ENCODE results near the gene TMEM141. TPM values are rescaled to one million over a fixed set of nuclear protein-coding genes. Genes with fewer than 3 reads are reported as not detected.

Gene TMEM141
- total and polyA plus RNA-seq, 2 of the 8 experiments (the other 6 are each of a cell fraction or from before 2014, with no cell fraction given) = 51.1 to 137 TPM

DNA sequence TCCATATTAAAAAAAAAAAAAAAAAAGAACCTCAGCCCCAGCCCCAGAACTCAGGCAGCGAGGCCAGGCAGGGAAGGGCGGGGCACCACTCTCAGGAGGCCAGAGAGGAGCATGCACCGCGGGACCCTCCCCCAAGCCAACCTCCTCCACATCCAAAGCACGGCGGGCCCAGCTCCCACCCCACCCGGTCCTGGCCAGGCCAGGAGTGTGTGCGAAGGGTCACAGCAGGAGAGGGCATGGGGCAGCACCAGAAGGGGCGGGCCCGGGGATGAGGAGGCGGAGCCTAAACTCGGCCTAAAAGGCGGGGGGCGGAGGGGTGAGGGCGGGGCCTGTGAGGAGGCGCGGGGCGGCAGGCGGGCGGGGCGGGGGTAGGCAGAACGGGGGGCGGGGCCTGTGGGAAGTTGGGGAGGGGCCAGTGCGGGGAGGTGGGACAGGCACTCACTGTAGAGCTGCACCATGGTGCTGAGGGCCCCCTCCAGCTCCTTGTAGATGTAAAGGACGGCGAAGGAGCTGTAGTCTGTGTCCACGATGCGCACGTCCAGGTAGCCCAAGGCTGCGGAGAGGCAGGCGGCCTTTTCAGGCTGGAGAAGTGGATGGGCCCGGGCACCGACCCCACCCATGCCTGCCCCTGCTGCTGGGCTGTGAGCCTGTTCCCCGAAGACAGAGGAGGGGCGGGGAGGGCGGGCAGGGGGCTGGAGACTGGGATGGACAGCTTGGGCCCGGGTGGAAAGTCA, 28.1 kb upstream of the TMEM141 start:
- WGBS, 2 experiments (ENCODE audit: extremely low coverage in 1 of 2, insufficient coverage in 1 of 2, insufficient read length in 1 of 2, insufficient replicate concordance in 2 of 2, low coverage in 1 of 2, low lambda C conversion rate in 2 of 2, missing lambda C conversion rate in 1 of 2) = 27% methylated on average over 11 of the region's 37 CpGs; no CpG with 5 or more reads in 1 of the 2 experiments
- Histone ChIP-seq H2BK15ac (ENCODE audit: low read length) (no peak overlapping the region), H3K4me1 (replicated peaks in 1 of 4; ENCODE audit: control insufficient read depth in 3 of 4, insufficient read depth in 4 of 4, low read length in 3 of 4) (peaks cover 0 to 13% (median 6%) of the 10 kb centered on the region in 4 experiments; a peak in 4 of 7 replicates), H3K4me3 (ENCODE audit: extremely low read depth in 1 of 4, insufficient read depth in 2 of 4, low read depth in 3 of 4, low read length in 4 of 4) (peak overlapping the region in 1 of 4 experiments; percentile 44; a peak in 2 of 8 replicates), H3K4me2 (ENCODE audit: insufficient read depth in 1 of 2, low read depth in 2 of 2, low read length in 2 of 2) (peak overlapping the region; percentile 65 to 69), H3K27ac (ENCODE audit: low read depth, low read length) (no peak overlapping the region), H2AFZ (ENCODE audit: low read length) (no peak overlapping the region), H3K56ac (replicated peaks; ENCODE audit: insufficient read length, low read depth, low read length) (no peak overlapping the region), H3K14ac (ENCODE audit: insufficient read length) (no peak overlapping the region), H2BK120ac (replicated peaks; ENCODE audit: low read depth, low read length) (no peak overlapping the region), H3K27me3 (replicated peaks in 1 of 4; ENCODE audit: control insufficient read depth in 3 of 4, extremely low read depth in 1 of 4, insufficient read depth in 3 of 4, low read length in 3 of 4) (no peaks in the 10 kb centered on the region; a peak in 2 of 7 replicates), H3K79me1 (ENCODE audit: low read depth, low read length) (no peaks in the 10 kb centered on the region), H2AK5ac (ENCODE audit: low read depth, low read length) (no peak overlapping the region), H3K18ac (ENCODE audit: extremely low read depth, low read length) (no peak overlapping the region; the same call in none of the 2 replicates), H2BK20ac (ENCODE audit: low read length) (no peak overlapping the region), H4K91ac (replicated peaks; ENCODE audit: insufficient read length, low read length) (peak overlapping the region; percentile 93), H3K36me3 (ENCODE audit: control insufficient read depth in 2 of 4, insufficient read depth in 4 of 4, low read length in 3 of 4) (no peaks in the 10 kb centered on the region), H4K8ac (ENCODE audit: extremely low read depth, insufficient read depth, low read length) (no peak overlapping the region), H3K23ac (ENCODE audit: insufficient read length) (no peak overlapping the region), H3K4ac (replicated peaks; ENCODE audit: insufficient read length, low read depth, low read length) (no peak overlapping the region), H4K5ac (ENCODE audit: insufficient read length, low read depth, low read length) (peak overlapping the region; percentile 29), H3K79me2 (ENCODE audit: control insufficient read depth in 1 of 2, insufficient read depth in 2 of 2, low read length in 2 of 2) (no peaks in the 10 kb centered on the region), H2BK12ac (ENCODE audit: low read depth, low read length) (peak overlapping the region; percentile 80; the same call in 1 of the 2 replicates), H3K9me3 (ENCODE audit: insufficient read depth in 2 of 2, low read depth in 1 of 2, low read length in 1 of 2) (no peaks in the 10 kb centered on the region), H3K9ac (replicated peaks in 1 of 4; ENCODE audit: extremely low read depth in 1 of 4, low read depth in 3 of 4, low read length in 3 of 4) (no peak overlapping the region), H2BK5ac (ENCODE audit: low read depth, low read length) (no peak overlapping the region; the same call in 1 of the 2 replicates), H3K23me2 (ENCODE audit: low read depth, low read length) (no peaks in the 10 kb centered on the region; the same call in 1 of the 2 replicates), H4K20me1 (replicated peaks in 1 of 2; ENCODE audit: control insufficient read depth in 1 of 2, insufficient read depth in 2 of 2, low read length in 2 of 2) (no peaks in the 10 kb centered on the region)
- CTCF ChIA-PET (ENCODE audit: partially characterized antibody) = interaction anchor here (1.0 to 2.5 kb wide), 3 partner anchors 13 to 24 kb away, joined by 3 to 8 read pairs (median 4); no protein-coding TSS in a partner anchor
- DNase-seq (ENCODE audit: low read depth in 1 of 2, low spot score in 2 of 2) (peak; percentile 78 to 96), FAIRE-seq (no peak)
- POLR2A ChIA-PET (ENCODE audit: partially characterized antibody) = interaction anchor here (0.6 to 3.8 kb wide), 3 partner anchors 20 to 111 kb away, joined by 3 to 34 read pairs (median 3); partner anchors contain the start of gene LCN10
- TF ChIP-seq RAD21 (IDR thresholded peaks at IDR 0.05 in 1 of 2, conservative IDR thresholded peaks at IDR 0.05 in 1 of 2; ENCODE audit: low read depth in 2 of 2, low read length in 2 of 2) (no peak), BACH1 (IDR thresholded peaks at IDR 0.05; ENCODE audit: low read length) (0 out of 2 replicates have a peak, but pooled peaks have one; percentile 7), KDM4A (IDR thresholded peaks at IDR 0.05; ENCODE audit: low read depth, low read length, severe bottlenecking) (no peak), SP2 (IDR thresholded peaks at IDR 0.05; ENCODE audit: low read length) (no peak), TBP (IDR thresholded peaks at IDR 0.05; ENCODE audit: low read depth, low read length) (peak; percentile 34; the same call in 1 of the 2 replicates), PHF8 (conservative IDR thresholded peaks at IDR 0.05; ENCODE audit: low read depth, low read length) (peak; percentile 58; the same call in 1 of the 2 replicates), TAF1 (IDR thresholded peaks at IDR 0.05; ENCODE audit: low read depth, low read length) (0 out of 2 replicates have a peak, but pooled peaks have one; percentile 32), POLR2A (IDR thresholded peaks at IDR 0.05; ENCODE audit: control extremely low read depth in 1 of 2, low read depth in 2 of 2, low read length in 2 of 2) (peak in 1 of 2 experiments; percentile 76; a peak in 1 of 3 replicates), POLR2AphosphoS5 (IDR thresholded peaks at IDR 0.05; ENCODE audit: low read depth, low read length) (peak; percentile 52; the same call in 1 of the 2 replicates)

All from H1 (cell line).